ENCODE results near the gene RIC8A.

RIC8A gene

GRCh38 chr11:207863-208180, 314 bp downstream of the RIC8A start:
- no peak for TF ChIP-seq CTCF (IDR thresholded peaks at IDR 0.05; ENCODE audit: low read depth, low read length)
- no peak for DNase-seq (ENCODE audit: extremely low read depth, low read depth)

GRCh38 chr11:208181-208916, 841 bp downstream of the RIC8A start:
- TF ChIP-seq CTCF (IDR thresholded peaks at IDR 0.05; ENCODE audit: low read depth, low read length), result no peak
- no peak for DNase-seq (ENCODE audit: extremely low read depth, low read depth)

GRCh38 chr11:208917-209260, 1.4 kb downstream of the RIC8A start:
- TF ChIP-seq CTCF (IDR thresholded peaks at IDR 0.05; ENCODE audit: low read depth, low read length), result no peak
- no peak for DNase-seq (ENCODE audit: extremely low read depth, low read depth)

- DNase-seq (ENCODE audit: extremely low read depth, low read depth), result no peak
These were observed 2.0 kb downstream of the RIC8A start for GRCh38 chr11:209275-210121.

GRCh38 chr11:210122-210802, 2.8 kb downstream of the RIC8A start:
- DNase-seq (ENCODE audit: extremely low read depth, low read depth), result no peak
- TF ChIP-seq CTCF (IDR thresholded peaks at IDR 0.05; ENCODE audit: low read depth, low read length), result no peak

More at GRCh38 chr11:209275-210121, 2.0 kb downstream of the RIC8A start:
- no peak for TF ChIP-seq CTCF (IDR thresholded peaks at IDR 0.05; ENCODE audit: low read depth, low read length)

GRCh38 chr11:210803-211180, 3.3 kb downstream of the RIC8A start:
- DNase-seq (ENCODE audit: extremely low read depth, low read depth), result no peak
- no peak for TF ChIP-seq CTCF (IDR thresholded peaks at IDR 0.05; ENCODE audit: low read depth, low read length)

GRCh38 chr11:211295-211694, 3.8 kb downstream of the RIC8A start:
- TF ChIP-seq CTCF (IDR thresholded peaks at IDR 0.05; ENCODE audit: low read depth, low read length), result no peak
- no peak for DNase-seq (ENCODE audit: extremely low read depth, low read depth)
